CD14-positive monocyte (primary cell): ENCODE data around the gene DNASE1. TPM values are rescaled to one million over a fixed set of nuclear protein-coding genes. Genes with fewer than 3 reads are reported as not detected.

ENCODE experiments used
- DNase-seq, 3 donors: peaks; one replicate each; pipeline ENCODE4 v3.0.0-alpha.2; 2011 to 2022
- H2AFZ ChIP-seq: 2 replicates; pipeline ENCODE4 v1.6.0; 2012; ENCODE audit warnings: mild to moderate bottlenecking, low read depth, low read length, inconsistent platforms; ENCODE audit not compliant: insufficient read depth, poor library complexity, severe bottlenecking
- H3K27ac ChIP-seq, 2 donors: 1 replicate in 1 of 2; 2 replicates in 1 of 2; pipeline ENCODE4 v1.5.1; 2012 to 2013; ENCODE audit warnings: low read length in 2 of 2, control low read depth in 1 of 2, inconsistent platforms in 1 of 2, low read depth in 1 of 2, mild to moderate bottlenecking in 1 of 2
- H3K27me3 ChIP-seq, 2 donors: one replicate each; pipeline versions ENCODE4 v1.6.0 to v1.6.1; 2011 to 2013; ENCODE audit warnings: low read length in 2 of 2; ENCODE audit not compliant: control insufficient read depth in 2 of 2, insufficient read depth in 2 of 2
- H3K36me3 ChIP-seq, 2 donors: replicated peaks in 1 of 2; 1 replicate in 1 of 2; 2 replicates in 1 of 2; pipeline versions ENCODE4 v1.5.1 to v1.6.1; 2012 to 2013; ENCODE audit warnings: low read length in 2 of 2, control low read depth in 1 of 2, inconsistent platforms in 1 of 2, mild to moderate bottlenecking in 1 of 2; ENCODE audit not compliant: insufficient read depth in 2 of 2, control insufficient read depth in 1 of 2
- H3K4me1 ChIP-seq, 2 donors: 1 replicate in 1 of 2; 2 replicates in 1 of 2; pipeline versions ENCODE4 v1.5.1 to v1.6.1; 2012 to 2013; ENCODE audit warnings: low read length in 2 of 2, control low read depth in 1 of 2, inconsistent platforms in 1 of 2, mild to moderate bottlenecking in 1 of 2, moderate library complexity in 1 of 2; ENCODE audit not compliant: insufficient read depth in 2 of 2, control insufficient read depth in 1 of 2
- H3K4me2 ChIP-seq: replicated peaks from 2 replicates; pipeline ENCODE3; 2012; ENCODE audit warnings: low read length, moderate library complexity, mild to moderate bottlenecking; ENCODE audit not compliant: poor library complexity, severe bottlenecking; ENCODE audit errors: extremely low read depth
- H3K4me3 ChIP-seq, 3 experiments: fragments of 200-600 bp in 1 of 3; sonication (generic) in 1 of 3; replicated peaks in 1 of 3; 1 replicate in 2 of 3; 2 replicates in 1 of 3; pipeline ENCODE4 v1.5.1; 2011 to 2013; ENCODE audit warnings: low read length in 3 of 3, mild to moderate bottlenecking in 3 of 3, control low read depth in 2 of 3, low read depth in 2 of 3, inconsistent platforms in 1 of 3, moderate library complexity in 1 of 3
- H3K79me2 ChIP-seq: 2 replicates; pipeline ENCODE4 v1.6.0; 2012; ENCODE audit warnings: mild to moderate bottlenecking, control low read depth, inconsistent platforms, low read length, moderate library complexity; ENCODE audit not compliant: insufficient read depth
- H3K9ac ChIP-seq: 2 replicates; pipeline ENCODE4 v1.6.0; 2017; ENCODE audit warnings: low read length, mild to moderate bottlenecking; ENCODE audit not compliant: insufficient read depth, poor library complexity, severe bottlenecking
- H3K9me3 ChIP-seq, 2 donors: replicated peaks in 1 of 2; 1 replicate in 1 of 2; 2 replicates in 1 of 2; pipeline versions ENCODE4 v1.5.1 to v1.6.1; 2012 to 2013; ENCODE audit warnings: low read length in 2 of 2, control low read depth in 1 of 2; ENCODE audit not compliant: control insufficient read depth in 1 of 2, insufficient read depth in 1 of 2
- H4K20me1 ChIP-seq: 2 replicates; pipeline ENCODE4 v1.6.0; 2012; ENCODE audit warnings: mild to moderate bottlenecking, low read length, control low read depth, moderate library complexity; ENCODE audit not compliant: insufficient read depth
- H3K27ac Mint-ChIP-seq, 7 donors: one replicate each; pipeline ENCODE4 v1.8.0; 2020; ENCODE audit warnings: mild to moderate bottlenecking in 7 of 7, mixed read lengths in 7 of 7, moderate library complexity in 6 of 7, inconsistent platforms in 2 of 7
- H3K27me3 Mint-ChIP-seq, 3 donors: one replicate each; pipeline ENCODE4 v1.8.0; 2021 to 2022; ENCODE audit warnings: low read depth in 3 of 3, mild to moderate bottlenecking in 3 of 3, mixed read lengths in 3 of 3, moderate library complexity in 3 of 3, inconsistent platforms in 1 of 3
- H3K36me3 Mint-ChIP-seq, 2 donors: one replicate each; pipeline ENCODE4 v1.8.0; 2020; ENCODE audit warnings: mixed read lengths in 2 of 2, inconsistent platforms in 1 of 2, mild to moderate bottlenecking in 1 of 2
- H3K4me1 Mint-ChIP-seq: one replicate; pipeline ENCODE4 v1.8.0; 2020; ENCODE audit warnings: mild to moderate bottlenecking, mixed read lengths
- H3K4me3 Mint-ChIP-seq, 2 donors: one replicate each; pipeline ENCODE4 v1.8.0; 2020; ENCODE audit warnings: mild to moderate bottlenecking in 2 of 2, mixed read lengths in 2 of 2, moderate library complexity in 1 of 2
- H3K9me3 Mint-ChIP-seq, 7 donors: one replicate each; pipeline ENCODE4 v1.8.0; 2020 to 2022; ENCODE audit warnings: mixed read lengths in 7 of 7, mild to moderate bottlenecking in 6 of 7, moderate library complexity in 6 of 7, inconsistent platforms in 2 of 7
- WGBS: methylation state at CpG from one replicate; pipeline ENCODE4 v1.1.5; 2013; ENCODE audit warnings: missing lambda C conversion rate; ENCODE audit not compliant: insufficient coverage; 5-methylcytosine and 5-hydroxymethylcytosine counted together
- intact Hi-C, 2 donors: fragments of 100-400 bp; cut with micrococcal nuclease; formaldehyde crosslinking; loops; one replicate each; pipeline versions ENCODE4 v1.15.0 to v1.15.1; 2023
- polyA plus RNA-seq, 3 donors: library from polyadenylated mRNA; depleted of rRNA in 1 of 3; unstranded in 2 of 3; stranded (reverse) in 1 of 3; fragments of 300-500 nt in 2 of 3; fragments of >200 nt in 1 of 3; fragmentation: Illumina TruSeq in 2 of 3; gene quantifications; 1 replicate in 2 of 3; 2 replicates in 1 of 3; pipeline ENCODE4 v1.2.3, GENCODE V29; 2012 to 2021
- TF ChIP-seq, protein P1 (sequence below): fragments of 200-600 bp; IDR thresholded peaks from one replicate; pipeline ENCODE4 v1.8.0; 2022; ENCODE audit warnings: antibody characterized with exemption, mild to moderate bottlenecking

DNASE1 gene
- polyA plus RNA-seq, 3 donors = 1.5 to 21.1 TPM; not detected in 1

DNA sequence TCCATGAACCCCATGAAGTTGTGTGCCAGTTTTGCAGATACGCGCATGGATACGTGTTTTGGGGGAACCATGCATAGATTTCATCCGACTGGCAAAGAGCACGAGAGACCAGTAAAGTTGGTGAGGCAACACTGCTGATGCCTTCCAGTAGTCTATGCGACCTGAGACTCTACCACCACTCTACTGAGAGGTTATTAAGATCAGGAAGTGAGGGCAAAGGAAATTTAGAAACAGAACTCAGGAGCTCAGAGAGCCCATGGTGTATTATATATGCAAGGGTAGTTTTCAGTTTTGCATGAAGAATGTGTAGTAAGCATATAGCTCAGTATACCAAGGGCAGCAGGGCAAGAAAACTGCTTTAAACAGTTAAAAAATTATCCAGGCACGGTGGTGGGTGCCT, 47.3 kb upstream of the DNASE1 start:
- no peak overlapping the region for H3K27ac ChIP-seq
- no peak overlapping the region for H3K9ac ChIP-seq
- intact Hi-C loops = no loop called here
- H3K4me3 ChIP-seq = no peak overlapping the region
- no peaks in the 10 kb centered on the region for H4K20me1 ChIP-seq
- peaks cover 11 to 47% of the 10 kb centered on the region in 2 donors for H3K36me3 ChIP-seq
- Mint-ChIP-seq H3K9me3 (no peaks in the 10 kb centered on the region), H3K4me3 (no peak overlapping the region), H3K36me3 (peaks cover 34 to 55% of the 10 kb centered on the region in 2 donors), H3K27ac (peak overlapping the region in 1 of 7 donors; percentile 14), H3K4me1 (peaks cover 24% of the 10 kb centered on the region), H3K27me3 (peaks cover 0 to 1% (median under 1%) of the 10 kb centered on the region in 3 donors)
- peaks cover 12% of the 10 kb centered on the region in 2 donors for H3K4me1 ChIP-seq
- 96% methylated on average over 4 of the region's 7 CpGs for WGBS
- no peak overlapping the region for H3K4me2 ChIP-seq
- H3K27me3 ChIP-seq = no peaks in the 10 kb centered on the region
- no peaks in the 10 kb centered on the region for H3K9me3 ChIP-seq
- no peak overlapping the region for H2AFZ ChIP-seq
- DNase-seq = no peak
- TF ChIP-seq, protein P1, sequence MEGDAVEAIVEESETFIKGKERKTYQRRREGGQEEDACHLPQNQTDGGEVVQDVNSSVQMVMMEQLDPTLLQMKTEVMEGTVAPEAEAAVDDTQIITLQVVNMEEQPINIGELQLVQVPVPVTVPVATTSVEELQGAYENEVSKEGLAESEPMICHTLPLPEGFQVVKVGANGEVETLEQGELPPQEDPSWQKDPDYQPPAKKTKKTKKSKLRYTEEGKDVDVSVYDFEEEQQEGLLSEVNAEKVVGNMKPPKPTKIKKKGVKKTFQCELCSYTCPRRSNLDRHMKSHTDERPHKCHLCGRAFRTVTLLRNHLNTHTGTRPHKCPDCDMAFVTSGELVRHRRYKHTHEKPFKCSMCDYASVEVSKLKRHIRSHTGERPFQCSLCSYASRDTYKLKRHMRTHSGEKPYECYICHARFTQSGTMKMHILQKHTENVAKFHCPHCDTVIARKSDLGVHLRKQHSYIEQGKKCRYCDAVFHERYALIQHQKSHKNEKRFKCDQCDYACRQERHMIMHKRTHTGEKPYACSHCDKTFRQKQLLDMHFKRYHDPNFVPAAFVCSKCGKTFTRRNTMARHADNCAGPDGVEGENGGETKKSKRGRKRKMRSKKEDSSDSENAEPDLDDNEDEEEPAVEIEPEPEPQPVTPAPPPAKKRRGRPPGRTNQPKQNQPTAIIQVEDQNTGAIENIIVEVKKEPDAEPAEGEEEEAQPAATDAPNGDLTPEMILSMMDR = no peak
- H3K79me2 ChIP-seq = peaks cover 18% of the 10 kb centered on the region

DNA sequence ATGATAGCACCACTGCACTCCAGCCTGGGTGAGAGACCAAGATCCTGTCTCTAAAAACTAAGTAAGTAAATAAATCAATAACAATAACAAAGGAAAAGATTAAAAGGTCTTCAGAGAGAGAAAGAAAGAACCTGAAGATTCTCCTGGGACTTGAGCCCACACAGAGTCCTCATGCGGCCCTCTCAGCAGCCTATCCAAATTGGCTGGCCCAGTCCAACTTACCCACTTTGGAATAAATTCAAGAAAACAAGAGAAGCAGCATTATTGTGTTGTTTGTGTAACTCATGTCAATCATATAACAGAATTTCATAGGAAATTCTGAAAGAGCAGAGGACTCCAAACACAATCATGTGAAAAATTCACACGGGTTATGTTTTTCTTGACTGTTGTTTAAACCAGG, 46.9 kb upstream of the DNASE1 start:
- Mint-ChIP-seq H3K4me1 (peaks cover 27% of the 10 kb centered on the region), H3K36me3 (peaks cover 29 to 51% of the 10 kb centered on the region in 2 donors), H3K9me3 (no peaks in the 10 kb centered on the region), H3K27me3 (peaks cover 0 to 1% (median 0%) of the 10 kb centered on the region in 3 donors), H3K4me3 (no peak overlapping the region), H3K27ac (peak overlapping the region in 1 of 7 donors; percentile 14)
- H3K4me2 ChIP-seq = no peak overlapping the region
- intact Hi-C loops = no loop called here
- peaks cover 16 to 17% of the 10 kb centered on the region in 2 donors for H3K4me1 ChIP-seq
- no peak overlapping the region for H3K27ac ChIP-seq
- TF ChIP-seq, protein P1 = no peak
- DNase-seq = no peak
- peaks cover 7 to 42% of the 10 kb centered on the region in 2 donors for H3K36me3 ChIP-seq
- no peak overlapping the region for H2AFZ ChIP-seq
- H3K9ac ChIP-seq = no peak overlapping the region
- WGBS = 100% methylated on average over 1 of the region's 2 CpGs
- H3K4me3 ChIP-seq = no peak overlapping the region
- no peaks in the 10 kb centered on the region for H3K9me3 ChIP-seq
- H3K79me2 ChIP-seq = peaks cover 23% of the 10 kb centered on the region
- H3K27me3 ChIP-seq = no peaks in the 10 kb centered on the region
- H4K20me1 ChIP-seq = no peaks in the 10 kb centered on the region
